Measurements from ENCODE around the gene CSF1R. TPM values are rescaled to one million over a fixed set of nuclear protein-coding genes. Genes with fewer than 3 reads are reported as not detected.
A peak's percentile ranks its signal among the peaks of the same experiment; 100 is the strongest.

The CSF1R gene
- total RNA-seq, 1 experiment from 2014 or later = not detected

DNA sequence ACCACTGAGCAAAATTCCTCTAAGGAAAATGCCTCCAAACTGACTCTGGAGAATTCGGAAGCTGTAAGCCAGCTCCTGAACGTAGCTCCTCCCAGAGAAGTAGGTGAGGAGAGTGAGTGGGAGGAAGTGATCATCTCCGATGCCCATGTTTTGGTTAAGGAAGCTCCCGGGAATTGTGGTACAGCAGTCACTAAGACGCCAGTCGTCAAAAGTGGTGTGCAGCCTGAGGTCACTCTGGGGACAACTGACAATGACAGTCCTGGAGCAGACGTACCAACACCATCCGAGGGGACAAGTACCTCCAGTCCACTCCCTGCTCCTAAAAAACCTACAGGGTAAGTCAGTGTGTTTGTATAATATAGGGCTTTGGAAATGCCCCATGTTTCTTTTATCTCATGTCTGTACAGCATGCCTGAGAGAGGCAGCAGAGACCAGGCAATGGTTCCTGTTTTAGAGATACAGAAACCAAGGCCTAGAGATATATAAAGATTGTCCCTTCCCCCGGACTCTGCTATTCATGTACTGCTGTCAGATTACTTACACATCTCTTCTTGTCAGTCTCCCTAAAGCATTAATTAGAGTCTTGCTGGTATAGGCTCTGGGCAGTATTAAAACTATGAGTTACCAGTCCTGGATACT is 61.9 kb downstream of the CSF1R start:
- DNase-seq (ENCODE audit: low read depth, low spot score) = no peak
- in situ Hi-C loops (cut with HindIII; ENCODE audit: low pct_unique_long_range_greater_than_20kb, low sequenced_read_pairs) = no loop called here

DNA sequence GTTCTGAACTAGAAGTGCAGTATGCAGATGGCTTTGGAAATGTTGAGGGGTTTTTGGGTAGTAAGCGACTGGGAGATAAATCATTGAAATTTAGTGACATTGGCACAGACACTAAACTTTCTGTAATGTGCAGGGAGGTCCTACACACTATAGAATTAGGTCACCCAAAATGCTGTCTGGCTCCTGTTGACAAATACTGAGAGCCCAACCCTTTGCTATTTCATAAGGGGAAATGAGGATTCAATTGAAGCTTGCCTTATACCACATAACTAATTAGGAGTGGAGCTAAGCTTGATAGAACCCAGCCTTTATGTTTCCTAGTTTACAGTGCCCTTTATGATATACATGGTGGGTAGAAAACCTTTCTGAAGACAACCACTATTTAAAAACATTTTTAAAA is 63.2 kb downstream of the CSF1R start:
- in situ Hi-C loops (cut with HindIII; ENCODE audit: low pct_unique_long_range_greater_than_20kb, low sequenced_read_pairs) = no loop called here
- no peak for DNase-seq (ENCODE audit: low read depth, low spot score)

DNA sequence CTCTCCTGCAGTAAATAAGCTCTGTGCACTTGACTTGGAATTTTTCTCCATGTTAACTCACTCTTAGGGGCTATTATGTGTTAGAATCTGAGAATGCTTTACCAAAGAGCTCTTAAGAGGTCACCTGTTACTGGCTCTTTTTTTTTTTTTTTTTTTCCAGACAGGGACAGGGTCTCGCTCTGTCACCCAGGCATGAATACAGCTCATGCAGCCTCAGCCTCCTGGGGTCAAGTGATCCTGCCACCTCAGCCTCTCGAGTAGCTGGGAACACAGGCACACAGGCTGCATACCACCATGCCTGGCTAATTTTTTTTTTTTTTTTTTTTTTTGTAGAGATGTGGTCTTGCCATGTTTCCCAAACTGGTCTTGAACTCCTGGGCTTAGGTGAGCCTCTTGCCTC is 63.7 kb downstream of the CSF1R start:
- no peak for DNase-seq (ENCODE audit: low read depth, low spot score)
- in situ Hi-C loops (cut with HindIII; ENCODE audit: low pct_unique_long_range_greater_than_20kb, low sequenced_read_pairs) = no loop called here

DNA sequence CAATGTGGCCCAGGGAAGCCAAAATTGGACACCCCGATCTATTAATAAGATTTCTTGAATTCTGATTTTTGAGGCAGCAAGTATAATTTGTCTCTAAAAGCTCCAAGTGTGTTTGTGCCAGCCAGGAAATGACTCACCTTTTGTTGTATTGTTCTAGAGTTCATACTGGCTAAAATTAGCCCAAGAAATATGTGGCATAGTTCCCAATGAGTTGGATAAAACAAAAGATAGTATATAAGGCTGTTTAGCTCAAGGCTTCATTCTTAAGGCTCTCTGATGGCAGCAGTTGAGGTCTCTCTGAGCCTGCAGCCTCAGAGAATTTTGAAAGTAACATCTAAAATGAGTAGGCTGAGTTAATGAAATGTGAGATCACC is 64.2 kb downstream of the CSF1R start:
- in situ Hi-C loops (cut with HindIII; ENCODE audit: low pct_unique_long_range_greater_than_20kb, low sequenced_read_pairs) = no loop called here
- peak; percentile 69 for DNase-seq (ENCODE audit: low read depth, low spot score)

DNA sequence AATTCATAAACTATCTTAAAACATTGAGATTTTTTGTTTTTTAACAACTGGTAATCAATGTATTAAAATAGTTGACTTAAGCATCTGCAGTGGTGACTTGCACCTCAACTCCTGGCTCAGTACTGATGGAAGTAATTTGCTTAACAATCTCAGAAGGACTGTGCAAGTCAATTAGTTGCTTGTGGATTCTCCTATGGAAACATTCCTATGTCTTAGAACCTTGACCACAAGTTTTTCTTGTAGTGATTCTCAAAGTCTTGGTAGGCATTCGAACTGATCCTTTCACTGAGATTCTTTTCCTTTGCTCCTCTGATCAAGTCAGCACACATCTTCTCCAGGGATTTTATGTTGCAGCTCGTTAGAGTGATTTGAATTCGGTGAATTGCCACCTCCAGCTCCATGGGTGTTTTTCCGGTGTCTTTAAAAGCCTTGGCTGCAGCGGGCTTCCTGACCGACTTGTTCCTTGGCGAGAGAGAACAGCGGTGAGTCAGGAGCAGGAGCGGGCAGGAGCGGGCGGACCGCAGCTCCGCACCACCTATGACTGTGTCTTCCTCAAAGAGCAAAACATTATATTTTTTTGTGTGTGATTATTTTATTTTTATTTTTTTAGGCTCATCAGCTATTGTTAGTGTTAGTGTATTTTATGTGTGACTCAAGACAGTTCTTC is 64.7 kb downstream of the CSF1R start:
- no peak for DNase-seq (ENCODE audit: low read depth, low spot score)
- in situ Hi-C loops (cut with HindIII; ENCODE audit: low pct_unique_long_range_greater_than_20kb, low sequenced_read_pairs) = no loop called here

DNA sequence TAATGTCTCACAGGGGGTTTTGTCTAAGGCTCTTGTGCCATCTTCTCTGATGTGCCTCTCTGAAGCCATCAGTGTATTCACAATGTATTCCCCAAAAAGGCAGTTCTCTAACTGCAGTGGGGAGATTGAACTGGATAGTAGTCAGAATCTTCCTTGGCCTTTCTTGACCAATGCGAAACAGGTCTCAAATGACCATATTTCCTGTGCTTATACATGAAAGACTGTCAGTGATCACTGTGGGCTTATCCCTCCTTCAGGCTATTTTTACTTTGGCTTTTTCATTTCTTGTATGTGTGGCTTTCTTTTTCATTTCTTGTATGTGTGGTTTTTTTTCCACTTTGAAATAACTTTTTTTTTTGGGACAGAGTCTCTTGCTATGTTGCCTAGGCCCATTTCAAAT is 66.1 kb downstream of the CSF1R start:
- DNase-seq (ENCODE audit: low read depth, low spot score) = peak; percentile 14
- in situ Hi-C loops (cut with HindIII; ENCODE audit: low pct_unique_long_range_greater_than_20kb, low sequenced_read_pairs) = no loop called here

DNA sequence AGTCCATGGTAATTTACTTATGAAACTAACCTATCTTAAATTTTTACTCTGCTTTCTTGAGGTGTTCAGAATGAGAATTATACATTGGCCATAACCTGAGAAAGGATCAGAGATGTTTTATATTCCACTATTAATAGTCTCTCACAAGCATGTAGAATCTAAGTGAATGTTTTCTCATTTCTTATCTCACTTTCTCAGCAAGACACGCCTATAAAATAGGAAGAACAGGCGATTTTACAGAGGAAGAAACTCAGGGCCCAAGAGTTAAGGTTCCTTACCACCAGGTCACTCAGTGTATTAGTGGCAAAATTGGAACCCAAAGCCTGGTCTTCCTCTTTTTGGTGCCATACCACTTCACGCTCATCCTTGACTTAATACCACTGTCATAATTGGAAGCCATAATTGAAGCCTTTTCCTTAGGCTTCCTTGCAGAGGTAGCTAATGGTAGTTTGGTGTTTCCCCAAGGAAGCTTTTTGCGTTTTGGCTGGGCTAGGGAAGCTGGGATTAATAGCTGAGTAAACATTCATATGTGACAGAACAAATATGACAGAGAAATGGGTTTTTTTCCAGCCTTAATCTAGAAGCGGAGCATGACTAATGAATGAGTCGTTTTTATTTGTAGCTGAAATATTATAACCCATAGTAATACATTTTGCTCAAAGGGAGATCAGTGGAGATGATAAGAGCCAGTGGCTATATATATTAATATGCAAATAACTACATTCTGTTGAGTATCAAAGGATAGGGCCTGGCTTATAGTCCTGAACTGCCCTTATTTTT is 68.9 kb downstream of the CSF1R start:
- in situ Hi-C loops (cut with HindIII; ENCODE audit: low pct_unique_long_range_greater_than_20kb, low sequenced_read_pairs) = no loop called here
- no peak for DNase-seq (ENCODE audit: low read depth, low spot score)

DNA sequence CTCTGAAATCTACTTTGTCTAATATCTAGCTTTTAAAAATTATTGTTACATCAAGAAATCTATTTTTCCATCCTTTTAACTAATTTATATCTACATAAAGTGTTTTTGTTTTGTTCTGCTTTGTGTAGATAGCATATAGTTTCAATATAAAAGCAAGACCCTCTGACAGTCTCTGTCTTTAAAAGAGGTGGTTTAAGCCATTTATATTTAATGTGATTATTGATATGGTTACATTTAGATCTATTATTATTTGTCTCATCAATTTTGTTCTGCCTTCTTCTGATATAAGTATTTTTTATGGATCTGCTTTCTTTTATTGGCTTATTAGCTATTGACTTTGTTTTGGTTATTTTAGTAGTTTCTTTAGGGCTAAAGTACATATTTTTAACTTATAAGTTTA is 69.8 kb downstream of the CSF1R start:
- in situ Hi-C loops (cut with HindIII; ENCODE audit: low pct_unique_long_range_greater_than_20kb, low sequenced_read_pairs) = no loop called here

DNA sequence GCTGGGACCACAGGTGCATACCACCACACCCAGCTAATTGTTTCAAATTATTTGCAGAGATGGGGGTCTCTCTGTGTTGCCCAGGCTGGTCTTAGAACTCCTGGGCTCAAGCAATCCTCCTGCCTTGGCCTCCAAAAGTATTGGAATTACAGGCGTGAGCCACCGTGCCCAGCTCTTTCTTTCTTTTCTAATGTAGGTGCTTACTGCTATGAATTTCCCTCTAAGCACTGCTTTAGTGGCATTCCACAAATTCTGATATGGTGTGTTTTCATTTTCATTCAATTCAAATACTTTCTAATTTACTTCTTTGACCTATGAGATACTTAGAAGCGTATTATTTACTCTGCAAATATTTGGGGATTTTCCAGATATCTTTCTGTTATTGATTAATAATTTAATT is 70.9 kb downstream of the CSF1R start:
- in situ Hi-C loops (cut with HindIII; ENCODE audit: low pct_unique_long_range_greater_than_20kb, low sequenced_read_pairs) = no loop called here
- no peak for DNase-seq (ENCODE audit: low read depth, low spot score)

More for the DNA sequence above, 69.8 kb downstream of the CSF1R start:
- DNase-seq (ENCODE audit: low read depth, low spot score) = no peak

DNA sequence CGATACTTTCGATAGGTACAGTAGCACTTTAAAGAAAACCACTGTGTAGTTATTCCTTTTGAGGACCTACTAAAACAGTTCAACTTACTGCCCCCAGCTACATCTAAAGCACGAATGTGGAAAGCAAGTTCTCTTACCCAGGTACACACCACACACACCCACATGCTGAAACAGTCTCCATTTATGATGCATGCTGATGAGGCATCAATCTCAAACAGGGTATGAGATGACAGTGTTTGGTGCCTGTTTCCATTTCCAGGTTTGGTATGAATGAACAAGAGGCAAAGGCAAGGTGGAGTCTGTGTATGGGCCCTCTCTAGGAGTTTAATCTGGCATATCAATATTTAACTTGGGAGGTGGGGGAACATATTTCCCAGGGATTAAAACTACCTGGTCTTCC is 71.9 kb downstream of the CSF1R start:
- DNase-seq (ENCODE audit: low read depth, low spot score) = no peak
- in situ Hi-C loops (cut with HindIII; ENCODE audit: low pct_unique_long_range_greater_than_20kb, low sequenced_read_pairs) = no loop called here

DNA sequence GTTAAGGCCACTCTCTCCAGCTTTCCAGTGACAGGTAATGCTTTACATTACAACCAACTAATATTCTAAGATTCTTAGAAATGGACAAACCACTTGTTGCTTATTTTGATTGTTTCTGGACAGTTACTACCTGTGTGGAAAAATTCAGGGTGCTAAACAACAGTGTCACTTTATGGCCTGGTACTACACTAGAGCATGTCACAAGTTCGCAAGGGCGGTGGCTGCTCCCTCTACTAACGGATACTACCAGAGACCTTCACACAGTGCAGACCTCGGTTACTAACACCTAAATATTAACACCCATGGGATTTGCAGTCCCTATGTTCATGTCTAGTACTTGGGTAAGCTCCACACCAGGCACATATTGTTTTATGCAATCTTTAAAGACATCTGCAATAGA is 72.4 kb downstream of the CSF1R start:
- DNase-seq (ENCODE audit: low read depth, low spot score) = no peak
- in situ Hi-C loops (cut with HindIII; ENCODE audit: low pct_unique_long_range_greater_than_20kb, low sequenced_read_pairs) = no loop called here

DNA sequence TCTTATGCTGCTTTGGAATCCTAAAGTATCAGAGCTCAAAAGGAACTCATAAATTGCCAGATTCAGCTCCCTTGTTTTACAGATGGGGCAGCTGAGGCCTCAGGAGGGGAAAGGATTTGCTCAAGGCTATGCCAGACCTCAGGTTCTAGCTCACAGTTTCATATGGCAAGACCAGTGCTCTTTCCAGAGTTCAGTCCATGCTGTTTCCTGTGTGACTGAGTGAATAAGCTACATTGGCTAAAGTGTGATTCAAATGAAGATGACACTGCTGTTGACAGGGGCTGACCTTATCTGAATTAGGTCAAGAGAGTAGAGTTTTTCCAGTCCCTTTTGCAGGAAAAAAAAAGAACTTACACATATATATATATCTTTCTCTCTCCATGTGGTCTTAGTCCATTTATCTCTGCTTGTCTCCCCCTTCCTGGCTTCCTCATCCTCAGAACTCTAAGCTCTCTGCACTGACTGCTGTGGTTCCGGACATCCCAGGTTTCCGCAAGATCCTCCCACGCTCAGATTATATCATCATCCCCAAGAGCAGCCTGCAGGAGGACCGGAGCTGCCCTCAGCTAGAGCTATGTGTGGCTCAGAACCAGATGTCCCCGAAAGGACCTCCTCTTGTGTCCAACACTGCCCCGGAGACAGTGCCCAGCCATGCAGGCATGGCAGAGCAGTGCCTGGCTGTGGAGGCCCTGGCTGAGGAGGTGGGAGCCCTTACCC is 76.5 kb downstream of the CSF1R start:
- DNase-seq (ENCODE audit: low read depth, low spot score) = no peak
- in situ Hi-C loops (cut with HindIII; ENCODE audit: low pct_unique_long_range_greater_than_20kb, low sequenced_read_pairs) = no loop called here

DNA sequence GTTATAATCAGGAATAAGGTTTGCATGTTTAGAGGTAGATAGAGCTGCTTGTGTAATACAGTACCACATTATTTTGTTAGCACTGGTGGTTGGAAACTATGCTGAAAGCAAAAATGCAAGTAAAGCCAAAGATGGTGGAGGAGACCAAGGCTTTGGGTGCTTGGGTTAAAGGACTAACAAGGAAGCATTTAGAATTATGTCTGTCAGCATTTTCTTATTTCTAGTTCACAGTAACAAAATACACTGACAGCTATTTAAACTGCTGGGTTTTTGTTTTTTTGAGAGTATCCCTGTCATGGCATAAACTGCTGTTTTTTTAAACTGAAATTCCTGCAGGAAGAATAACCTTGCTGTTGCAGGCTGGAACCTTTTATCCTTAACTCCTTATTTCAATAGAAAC is 79.3 kb downstream of the CSF1R start:
- DNase-seq (ENCODE audit: low read depth, low spot score) = no peak
- in situ Hi-C loops (cut with HindIII; ENCODE audit: low pct_unique_long_range_greater_than_20kb, low sequenced_read_pairs) = no loop called here

DNA sequence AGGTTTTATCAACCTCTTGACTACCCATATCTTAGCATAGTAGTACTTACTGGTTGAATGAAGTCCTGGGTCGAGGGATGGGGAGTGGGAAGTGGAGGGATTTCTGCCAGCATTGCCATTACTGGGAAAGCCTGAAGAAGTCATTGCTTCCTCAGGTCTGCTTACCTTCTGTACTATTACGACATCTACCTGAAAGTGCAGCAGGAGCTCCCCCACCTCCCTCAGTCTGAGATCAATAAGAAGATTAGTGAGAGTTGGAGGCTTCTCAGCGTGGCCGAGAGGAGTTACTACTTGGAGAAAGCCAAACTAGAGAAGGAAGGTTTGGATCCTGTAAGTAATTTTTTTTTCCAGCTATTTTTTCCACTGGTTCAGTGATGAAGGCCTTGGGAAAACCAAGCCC is 80.0 kb downstream of the CSF1R start:
- in situ Hi-C loops (cut with HindIII; ENCODE audit: low pct_unique_long_range_greater_than_20kb, low sequenced_read_pairs) = no loop called here
- DNase-seq (ENCODE audit: low read depth, low spot score) = no peak

Small RNA genes within 50 kb of the gene (small RNA-seq; reads per million reads assigned to genes)
- 0 reads per million in 2 experiments for gene RF00019

Other genes with a start within 250 kb of the CSF1R start
- gene PDE6A, start 141.8 kb downstream of the CSF1R start, total RNA-seq (2014; rRNA removed; shearing (Covaris generic)) = 0.08 and 0.26 TPM in 2 replicates
- 173 and 178 TPM in 2 replicates for gene SLC26A2, start 125.8 kb downstream of the CSF1R start, total RNA-seq (2014; rRNA removed; shearing (Covaris generic))
- 5.5 and 6.6 TPM in 2 replicates for gene TIGD6, start 85.9 kb downstream of the CSF1R start, total RNA-seq (2014; rRNA removed; shearing (Covaris generic))
- 53.7 and 54.3 TPM in 2 replicates for gene HMGXB3, start 85.8 kb downstream of the CSF1R start, total RNA-seq (2014; rRNA removed; shearing (Covaris generic))
- 0.11 and 0.32 TPM in 2 replicates for gene PDGFRB, start 69.3 kb upstream of the CSF1R start, total RNA-seq (2014; rRNA removed; shearing (Covaris generic))
- not detected in 2 replicates for gene CDX1, start 80.2 kb upstream of the CSF1R start, total RNA-seq (2014; rRNA removed; shearing (Covaris generic))
- not detected in 2 replicates for gene SLC6A7, start 103.5 kb upstream of the CSF1R start, total RNA-seq (2014; rRNA removed; shearing (Covaris generic))
- not detected in 2 replicates for gene CAMK2A, start 203.2 kb upstream of the CSF1R start, total RNA-seq (2014; rRNA removed; shearing (Covaris generic))
- gene ARSI, start 216.4 kb upstream of the CSF1R start, total RNA-seq (2014; rRNA removed; shearing (Covaris generic)) = not detected in 2 replicates